Measurements from ENCODE around the gene APRT.

GRCh38 chr16:88779406-88780141 lies 32.2 kb downstream of the APRT start:
- no peak for TF ChIP-seq POLR2A (IDR thresholded peaks at IDR 0.05)
- no peak for TF ChIP-seq CTCF (IDR thresholded peaks at IDR 0.05 in 4 of 5, conservative IDR thresholded peaks at IDR 0.05 in 1 of 5)
